Measurements from ENCODE around the gene TMEM11. TPM values are rescaled to one million over a fixed set of nuclear protein-coding genes. Genes with fewer than 3 reads are reported as not detected.

Gene TMEM11
- total RNA-seq, 1 donor from 2014 or later, result 25.7 TPM

- H3K9me3 ChIP-seq, result no peaks in the 10 kb centered on the region
- no peak for DNase-seq (ENCODE audit: low spot score in 2 of 2)
- H3K27ac ChIP-seq, result no peak overlapping the region
- H3K4me3 ChIP-seq, result no peak overlapping the region
- intact Hi-C loops (cut with DNase I), result no loop called here
- peaks cover 6 to 14% of the 10 kb centered on the region in 2 donors for H3K36me3 ChIP-seq
- TF ChIP-seq CTCF (IDR thresholded peaks at IDR 0.05), result no peak
- H3K4me1 ChIP-seq, result peaks cover 0 to 5% of the 10 kb centered on the region in 2 donors
- H3K27me3 ChIP-seq, result no peaks in the 10 kb centered on the region
These were observed 29.7 kb upstream of the TMEM11 start for GRCh38 chr17:21243516-21244303.

GRCh38 chr17:21242780-21243515, 29.0 kb upstream of the TMEM11 start:
- no peaks in the 10 kb centered on the region for H3K9me3 ChIP-seq
- DNase-seq (ENCODE audit: low spot score in 2 of 2), result no peak
- intact Hi-C loops (cut with DNase I), result no loop called here
- peaks cover 0 to 5% of the 10 kb centered on the region in 2 donors for H3K4me1 ChIP-seq
- H3K4me3 ChIP-seq, result no peak overlapping the region
- no peaks in the 10 kb centered on the region for H3K27me3 ChIP-seq
- no peak overlapping the region for H3K27ac ChIP-seq
- TF ChIP-seq CTCF (IDR thresholded peaks at IDR 0.05), result no peak
- H3K36me3 ChIP-seq, result peaks cover 6 to 14% of the 10 kb centered on the region in 2 donors

- intact Hi-C loops (cut with DNase I), result no loop called here
- TF ChIP-seq CTCF (IDR thresholded peaks at IDR 0.05), result no peak
- no peaks in the 10 kb centered on the region for H3K9me3 ChIP-seq
- no peak overlapping the region for H3K4me3 ChIP-seq
- no peaks in the 10 kb centered on the region for H3K27me3 ChIP-seq
- H3K36me3 ChIP-seq, result peaks cover 6 to 14% of the 10 kb centered on the region in 2 donors
- peaks cover 0 to 5% of the 10 kb centered on the region in 2 donors for H3K4me1 ChIP-seq
- H3K27ac ChIP-seq, result no peak overlapping the region
- no peak for DNase-seq (ENCODE audit: low spot score in 2 of 2)
These were observed 28.2 kb upstream of the TMEM11 start for GRCh38 chr17:21242026-21242697.

- H3K9me3 ChIP-seq, result no peaks in the 10 kb centered on the region
- intact Hi-C loops (cut with DNase I), result no loop called here
- peaks cover 6 to 14% of the 10 kb centered on the region in 2 donors for H3K36me3 ChIP-seq
- no peak for DNase-seq (ENCODE audit: low spot score in 2 of 2)
- H3K27me3 ChIP-seq, result no peaks in the 10 kb centered on the region
- peaks cover 0 to 5% of the 10 kb centered on the region in 2 donors for H3K4me1 ChIP-seq
- no peak for TF ChIP-seq CTCF (IDR thresholded peaks at IDR 0.05)
- H3K27ac ChIP-seq, result no peak overlapping the region
- H3K4me3 ChIP-seq, result no peak overlapping the region
These were observed 27.6 kb upstream of the TMEM11 start for GRCh38 chr17:21241564-21241963.

- intact Hi-C loops (cut with DNase I), result no loop called here
- TF ChIP-seq CTCF (IDR thresholded peaks at IDR 0.05), result no peak
These were observed 26.6 kb upstream of the TMEM11 start for GRCh38 chr17:21240369-21241055.

More at GRCh38 chr17:21240369-21241055, 26.6 kb upstream of the TMEM11 start:
- Histone ChIP-seq H3K36me3 (peaks cover 6 to 14% of the 10 kb centered on the region in 2 donors), H3K4me3 (no peak overlapping the region), H3K27me3 (no peaks in the 10 kb centered on the region), H3K9me3 (no peaks in the 10 kb centered on the region), H3K27ac (no peak overlapping the region), H3K4me1 (no peaks in the 10 kb centered on the region)
- no peak for DNase-seq (ENCODE audit: low spot score in 2 of 2)
